ENCODE data around the gene DNAJC25. TPM values are rescaled to one million over a fixed set of nuclear protein-coding genes. Genes with fewer than 3 reads are reported as not detected.

DNAJC25 gene
- total and polyA plus RNA-seq, 2 of the 13 experiments (the other 11 are each of a cell fraction or from before 2014, with no cell fraction given): 5.7 to 10.2 TPM

DNA sequence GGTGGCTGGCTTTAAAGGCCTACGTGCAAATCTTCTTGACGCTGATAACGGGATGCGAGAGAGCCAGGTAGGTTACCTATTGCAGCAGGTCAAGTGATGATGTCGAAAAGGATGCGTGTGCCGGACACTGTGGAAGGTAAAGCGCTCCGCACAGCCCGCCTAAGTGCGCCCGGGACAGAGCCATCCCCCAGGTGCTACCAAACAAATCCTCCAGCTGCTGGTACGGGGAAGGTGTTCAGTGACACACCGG, 245 bp upstream of the DNAJC25 start (continued):
- TF ChIP-seq JDP2 (CRISPR knock-in tag; IDR thresholded peaks at IDR 0.05; ENCODE audit: borderline replicate concordance): no peak
- TF ChIP-seq TEF (CRISPR knock-in tag; IDR thresholded peaks at IDR 0.05): no peak
- TF ChIP-seq U2AF2 (IDR thresholded peaks at IDR 0.05; ENCODE audit: low read depth, low read length): no peak
- no peak for TF ChIP-seq SETDB1 (CRISPR knock-in tag; IDR thresholded peaks at IDR 0.05; ENCODE audit: borderline replicate concordance)
- TF ChIP-seq KDM1A (CRISPR knock-in tag; IDR thresholded peaks at IDR 0.05): no peak; the same call in 1 of the 2 replicates
- TF ChIP-seq, protein P1, sequence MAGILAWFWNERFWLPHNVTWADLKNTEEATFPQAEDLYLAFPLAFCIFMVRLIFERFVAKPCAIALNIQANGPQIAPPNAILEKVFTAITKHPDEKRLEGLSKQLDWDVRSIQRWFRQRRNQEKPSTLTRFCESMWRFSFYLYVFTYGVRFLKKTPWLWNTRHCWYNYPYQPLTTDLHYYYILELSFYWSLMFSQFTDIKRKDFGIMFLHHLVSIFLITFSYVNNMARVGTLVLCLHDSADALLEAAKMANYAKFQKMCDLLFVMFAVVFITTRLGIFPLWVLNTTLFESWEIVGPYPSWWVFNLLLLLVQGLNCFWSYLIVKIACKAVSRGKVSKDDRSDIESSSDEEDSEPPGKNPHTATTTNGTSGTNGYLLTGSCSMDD (CRISPR knock-in tag; IDR thresholded peaks at IDR 0.05): no peak
- TF ChIP-seq XRCC5 (optimal IDR thresholded peaks at IDR 0.05; ENCODE audit: low read length): peak; percentile 83
- TF ChIP-seq HDAC6 (IDR thresholded peaks at IDR 0.05; ENCODE audit: low read depth, low read length): no peak
- TF ChIP-seq GZF1 (CRISPR knock-in tag; IDR thresholded peaks at IDR 0.05): no peak
- no peak for TF ChIP-seq SOX13 (IDR thresholded peaks at IDR 0.05)
- TF ChIP-seq SOX13 (CRISPR knock-in tag; conservative IDR thresholded peaks at IDR 0.05 in 1 of 2, IDR thresholded peaks at IDR 0.05 in 1 of 2): peak in 1 of 2 experiments; percentile 56; a peak in 2 of 4 replicates
- TF ChIP-seq, protein P2, sequence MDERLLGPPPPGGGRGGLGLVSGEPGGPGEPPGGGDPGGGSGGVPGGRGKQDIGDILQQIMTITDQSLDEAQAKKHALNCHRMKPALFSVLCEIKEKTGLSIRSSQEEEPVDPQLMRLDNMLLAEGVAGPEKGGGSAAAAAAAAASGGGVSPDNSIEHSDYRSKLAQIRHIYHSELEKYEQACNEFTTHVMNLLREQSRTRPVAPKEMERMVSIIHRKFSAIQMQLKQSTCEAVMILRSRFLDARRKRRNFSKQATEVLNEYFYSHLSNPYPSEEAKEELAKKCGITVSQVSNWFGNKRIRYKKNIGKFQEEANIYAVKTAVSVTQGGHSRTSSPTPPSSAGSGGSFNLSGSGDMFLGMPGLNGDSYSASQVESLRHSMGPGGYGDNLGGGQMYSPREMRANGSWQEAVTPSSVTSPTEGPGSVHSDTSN (CRISPR knock-in tag; IDR thresholded peaks at IDR 0.05): no peak
- TF ChIP-seq, protein P3, sequence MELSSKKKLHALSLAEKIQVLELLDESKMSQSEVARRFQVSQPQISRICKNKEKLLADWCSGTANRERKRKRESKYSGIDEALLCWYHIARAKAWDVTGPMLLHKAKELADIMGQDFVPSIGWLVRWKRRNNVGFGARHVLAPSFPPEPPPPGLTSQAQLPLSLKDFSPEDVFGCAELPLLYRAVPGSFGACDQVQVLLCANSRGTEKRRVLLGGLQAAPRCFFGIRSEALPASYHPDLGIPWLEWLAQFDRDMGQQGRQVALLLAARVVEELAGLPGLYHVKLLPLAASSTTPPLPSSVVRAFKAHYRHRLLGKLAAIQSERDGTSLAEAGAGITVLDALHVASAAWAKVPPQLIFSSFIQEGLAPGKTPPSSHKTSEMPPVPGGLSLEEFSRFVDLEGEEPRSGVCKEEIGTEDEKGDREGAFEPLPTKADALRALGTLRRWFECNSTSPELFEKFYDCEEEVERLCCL (CRISPR knock-in tag; IDR thresholded peaks at IDR 0.05; ENCODE audit: borderline replicate concordance): no peak
- no peak for TF ChIP-seq CENPT (CRISPR knock-in tag; IDR thresholded peaks at IDR 0.05; ENCODE audit: low read depth)
- TF ChIP-seq SP140L (CRISPR knock-in tag; IDR thresholded peaks at IDR 0.05; ENCODE audit: borderline replicate concordance): no peak
- TF ChIP-seq, protein P4, sequence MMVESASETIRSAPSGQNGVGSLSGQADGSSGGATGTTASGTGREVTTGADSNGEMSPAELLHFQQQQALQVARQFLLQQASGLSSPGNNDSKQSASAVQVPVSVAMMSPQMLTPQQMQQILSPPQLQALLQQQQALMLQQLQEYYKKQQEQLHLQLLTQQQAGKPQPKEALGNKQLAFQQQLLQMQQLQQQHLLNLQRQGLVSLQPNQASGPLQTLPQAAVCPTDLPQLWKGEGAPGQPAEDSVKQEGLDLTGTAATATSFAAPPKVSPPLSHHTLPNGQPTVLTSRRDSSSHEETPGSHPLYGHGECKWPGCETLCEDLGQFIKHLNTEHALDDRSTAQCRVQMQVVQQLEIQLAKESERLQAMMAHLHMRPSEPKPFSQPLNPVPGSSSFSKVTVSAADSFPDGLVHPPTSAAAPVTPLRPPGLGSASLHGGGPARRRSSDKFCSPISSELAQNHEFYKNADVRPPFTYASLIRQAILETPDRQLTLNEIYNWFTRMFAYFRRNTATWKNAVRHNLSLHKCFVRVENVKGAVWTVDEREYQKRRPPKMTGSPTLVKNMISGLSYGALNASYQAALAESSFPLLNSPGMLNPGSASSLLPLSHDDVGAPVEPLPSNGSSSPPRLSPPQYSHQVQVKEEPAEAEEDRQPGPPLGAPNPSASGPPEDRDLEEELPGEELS (CRISPR knock-in tag; IDR thresholded peaks at IDR 0.05): no peak
- TF ChIP-seq, protein P5, sequence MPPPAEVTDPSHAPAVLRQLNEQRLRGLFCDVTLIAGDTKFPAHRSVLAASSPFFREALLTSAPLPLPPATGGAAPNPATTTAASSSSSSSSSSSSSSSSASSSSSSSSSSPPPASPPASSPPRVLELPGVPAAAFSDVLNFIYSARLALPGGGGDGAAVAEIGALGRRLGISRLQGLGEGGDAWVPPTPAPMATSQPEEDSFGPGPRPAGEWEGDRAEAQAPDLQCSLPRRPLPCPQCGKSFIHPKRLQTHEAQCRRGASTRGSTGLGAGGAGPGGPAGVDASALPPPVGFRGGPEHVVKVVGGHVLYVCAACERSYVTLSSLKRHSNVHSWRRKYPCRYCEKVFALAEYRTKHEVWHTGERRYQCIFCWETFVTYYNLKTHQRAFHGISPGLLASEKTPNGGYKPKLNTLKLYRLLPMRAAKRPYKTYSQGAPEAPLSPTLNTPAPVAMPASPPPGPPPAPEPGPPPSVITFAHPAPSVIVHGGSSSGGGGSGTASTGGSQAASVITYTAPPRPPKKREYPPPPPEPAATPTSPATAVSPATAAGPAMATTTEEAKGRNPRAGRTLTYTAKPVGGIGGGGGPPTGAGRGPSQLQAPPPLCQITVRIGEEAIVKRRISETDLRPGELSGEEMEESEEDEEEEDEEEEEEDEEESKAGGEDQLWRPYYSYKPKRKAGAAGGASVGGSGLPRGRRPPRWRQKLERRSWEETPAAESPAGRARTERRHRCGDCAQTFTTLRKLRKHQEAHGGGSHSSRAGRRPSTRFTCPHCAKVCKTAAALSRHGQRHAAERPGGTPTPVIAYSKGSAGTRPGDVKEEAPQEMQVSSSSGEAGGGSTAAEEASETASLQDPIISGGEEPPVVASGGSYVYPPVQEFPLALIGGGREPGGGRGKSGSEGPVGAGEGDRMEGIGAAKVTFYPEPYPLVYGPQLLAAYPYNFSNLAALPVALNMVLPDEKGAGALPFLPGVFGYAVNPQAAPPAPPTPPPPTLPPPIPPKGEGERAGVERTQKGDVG (CRISPR knock-in tag; IDR thresholded peaks at IDR 0.05; ENCODE audit: borderline replicate concordance): no peak

Measured in HepG2 (cell line).